HG03469 (cell line): ENCODE results near the gene ZMAT1.
"Not testable (repeated sequence)": the region's sequence is repeated elsewhere in the genome, so short reads cannot be mapped to it uniquely, and the experiment has no call there.

Experiments
- ATAC-seq: cut with Tn5 transposase; IDR thresholded peaks from one replicate; pipeline ENCODE4 v1.9.1; 2021; ENCODE audit warnings: mild to moderate bottlenecking, moderate library complexity, moderate number of reproducible peaks; ENCODE audit not compliant: unreplicated experiment

Gene ZMAT1

GRCh38 chrX:101931488-101932248, at the start of gene ZMAT1:
Gene ZMAT1, minus strand, starts transcription at chrX:101932027. Its CDS starts 19 bp downstream, at chrX:101932008.
- ATAC-seq, result peak; percentile 90

- ATAC-seq, result no peak
These were observed 45.3 kb upstream of the ZMAT1 start for GRCh38 chrX:101977106-101977505.

GRCh38 chrX:101973066-101973465, 41.2 kb upstream of the ZMAT1 start:
- ATAC-seq, result no peak

- not testable (repeated sequence) for ATAC-seq
These were observed 33.2 kb upstream of the ZMAT1 start for GRCh38 chrX:101964923-101965539.

- no peak for ATAC-seq
These were observed 26.3 kb upstream of the ZMAT1 start for GRCh38 chrX:101958139-101958538.

- no peak for ATAC-seq
These were observed 25.3 kb upstream of the ZMAT1 start for GRCh38 chrX:101957174-101957573.

GRCh38 chrX:101956556-101956955, 24.7 kb upstream of the ZMAT1 start:
- no peak for ATAC-seq

- no peak for ATAC-seq
These were observed 18.8 kb upstream of the ZMAT1 start for GRCh38 chrX:101950581-101950980.

- no peak for ATAC-seq
These were observed 383 bp upstream of the ZMAT1 start for GRCh38 chrX:101932249-101932570.

GRCh38 chrX:101931136-101931487, 715 bp downstream of the ZMAT1 start:
- ATAC-seq, result no peak

- ATAC-seq, result no peak
These were observed 6.1 kb downstream of the ZMAT1 start for GRCh38 chrX:101925733-101926132.

- ATAC-seq, result no peak
These were observed 13.1 kb downstream of the ZMAT1 start for GRCh38 chrX:101918751-101919150.

- ATAC-seq, result no peak
These were observed 25.6 kb downstream of the ZMAT1 start for GRCh38 chrX:101906136-101906796.

- no peak for ATAC-seq
These were observed 26.8 kb downstream of the ZMAT1 start for GRCh38 chrX:101904996-101905395.
